Activated T-cell treated with anti-CD3 and anti-CD28 coated beads, Interleukin-2, amount 50 U/mL, for 4 hours (primary cell): ENCODE results near the gene SUSD2. TPM values are rescaled to one million over a fixed set of nuclear protein-coding genes. Genes with fewer than 3 reads are reported as not detected.

Experiments used
- ATAC-seq, 2 donors: fragments of 200-7000 bp; cut with Tn5 transposase; one replicate each; pipeline ENCODE4 v1.10.0; 2021
- DNase-seq: peaks from one replicate; pipeline ENCODE4 v3.0.0-alpha.2; 2020
- H3K27me3 Mint-ChIP-seq: one replicate; pipeline ENCODE4 v1.8.0; 2021; ENCODE audit warnings: low read depth, mixed read lengths
- H3K36me3 Mint-ChIP-seq: one replicate; pipeline ENCODE4 v1.8.0; 2022; ENCODE audit warnings: mixed read lengths; ENCODE audit not compliant: insufficient read depth
- H3K4me1 Mint-ChIP-seq: one replicate; pipeline ENCODE4 v1.8.0; 2021; ENCODE audit warnings: low read depth, mixed read lengths
- H3K4me3 Mint-ChIP-seq: one replicate; pipeline ENCODE4 v1.8.0; 2021; ENCODE audit warnings: mild to moderate bottlenecking, moderate library complexity, mixed read lengths
- H3K9me3 Mint-ChIP-seq: one replicate; pipeline ENCODE4 v1.8.0; 2021; ENCODE audit warnings: mixed read lengths
- total RNA-seq, 3 donors: library from RNA; stranded (reverse); gene quantifications; one replicate each; pipeline ENCODE4 v1.2.1, GENCODE V29; 2021

SUSD2 gene
- total RNA-seq, 3 donors from 2014 or later: 1.2 to 1.7 (median 1.6) TPM

DNA sequence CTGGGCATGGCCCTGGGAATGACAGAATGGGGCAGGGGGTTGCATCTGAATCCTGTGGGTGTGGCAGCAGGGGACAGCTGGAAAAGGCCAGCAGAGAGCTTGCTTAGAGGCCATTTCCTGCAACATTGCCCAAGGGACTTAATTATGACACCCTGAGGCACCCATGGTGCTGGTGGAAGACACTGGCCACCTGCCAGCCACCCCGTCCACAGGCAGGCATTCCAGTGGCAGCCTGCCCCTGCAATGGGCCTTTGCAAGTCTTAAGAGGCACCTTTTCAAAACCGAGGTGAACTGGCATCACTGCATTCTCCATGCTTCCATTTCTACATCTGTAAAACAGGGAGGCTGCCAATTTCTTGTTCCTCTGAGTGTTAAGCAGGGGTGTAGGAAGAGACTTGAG is 21.6 kb upstream of the SUSD2 start:
- ATAC-seq (no peak), DNase-seq (no peak)
- peaks cover 54% of the 10 kb centered on the region for H3K4me1 Mint-ChIP-seq
- no peak overlapping the region for H3K4me3 Mint-ChIP-seq
- no peaks in the 10 kb centered on the region for H3K9me3 Mint-ChIP-seq
- no peaks in the 10 kb centered on the region for H3K27me3 Mint-ChIP-seq
- peaks cover 4% of the 10 kb centered on the region for H3K36me3 Mint-ChIP-seq

DNA sequence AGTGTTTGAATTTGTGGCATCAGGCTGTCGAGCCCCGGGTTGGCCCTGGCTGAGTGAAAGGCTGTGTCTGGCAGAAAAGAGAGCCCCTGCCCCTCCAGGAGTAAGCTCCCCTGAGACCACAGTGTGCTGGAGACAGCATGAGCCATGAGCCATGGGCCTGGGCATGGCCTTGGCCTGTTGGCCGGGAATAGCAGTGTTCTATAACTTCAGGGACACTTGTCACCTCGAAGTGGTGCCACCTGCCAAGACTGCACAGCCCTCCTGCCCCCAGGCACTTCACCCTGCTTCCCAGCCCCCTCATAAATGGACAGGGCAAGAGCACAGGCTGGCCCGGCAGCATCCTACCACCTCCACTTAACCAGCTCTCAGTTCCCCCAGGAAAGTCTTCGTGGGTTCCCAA is 20.7 kb upstream of the SUSD2 start:
- ATAC-seq: no peak
- Mint-ChIP-seq H3K27me3 (no peaks in the 10 kb centered on the region), H3K36me3 (peaks cover 6% of the 10 kb centered on the region), H3K4me1 (peaks cover 45% of the 10 kb centered on the region), H3K4me3 (no peak overlapping the region), H3K9me3 (no peaks in the 10 kb centered on the region)
- DNase-seq: no peak

DNA sequence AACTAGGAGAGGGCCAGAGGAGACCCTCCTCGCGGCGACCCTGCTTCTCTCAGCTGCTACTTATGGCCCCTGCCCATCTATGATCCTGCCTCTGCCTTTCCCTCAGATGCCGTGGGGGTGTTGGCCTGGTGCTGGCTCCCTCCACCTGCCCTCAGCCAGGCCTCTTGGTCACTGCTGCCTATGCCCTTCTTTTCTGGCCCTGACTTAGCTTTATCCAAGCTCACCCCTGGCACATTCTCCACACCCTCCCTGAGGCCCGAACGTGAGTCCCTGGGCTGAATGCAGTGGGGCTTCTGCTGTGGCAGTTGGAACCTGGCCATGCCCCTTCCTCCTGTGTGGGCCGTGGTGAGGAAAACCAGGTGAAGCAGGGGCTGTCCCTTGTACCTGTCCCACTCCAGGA is 19.8 kb upstream of the SUSD2 start:
- peaks cover 8% of the 10 kb centered on the region for H3K36me3 Mint-ChIP-seq
- DNase-seq (no peak), ATAC-seq (no peak)
- H3K9me3 Mint-ChIP-seq: no peaks in the 10 kb centered on the region
- peaks cover 42% of the 10 kb centered on the region for H3K4me1 Mint-ChIP-seq
- H3K4me3 Mint-ChIP-seq: no peak overlapping the region
- no peaks in the 10 kb centered on the region for H3K27me3 Mint-ChIP-seq

DNA sequence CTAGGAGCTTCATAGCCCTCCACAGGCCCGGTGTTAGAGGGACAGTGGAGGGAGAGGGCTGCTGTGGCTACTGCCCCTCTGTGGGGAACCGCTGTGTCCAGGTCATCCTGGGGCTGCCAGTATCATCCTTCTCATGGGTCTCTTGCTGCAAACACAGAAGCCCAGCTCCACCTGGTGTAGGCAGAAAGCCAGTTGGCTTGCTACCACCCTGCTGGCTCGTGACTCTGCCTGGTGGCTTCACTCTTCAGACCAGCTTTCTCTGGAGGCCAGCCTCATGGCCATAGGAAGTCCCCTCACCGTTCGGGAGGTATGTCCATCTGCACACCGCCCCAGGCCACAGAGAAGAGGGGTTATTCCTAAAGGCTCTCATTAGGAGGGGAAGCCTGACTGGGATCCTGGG is 19.4 kb upstream of the SUSD2 start:
- Mint-ChIP-seq H3K27me3 (no peaks in the 10 kb centered on the region), H3K36me3 (peaks cover 9% of the 10 kb centered on the region)
- ATAC-seq: no peak

DNA sequence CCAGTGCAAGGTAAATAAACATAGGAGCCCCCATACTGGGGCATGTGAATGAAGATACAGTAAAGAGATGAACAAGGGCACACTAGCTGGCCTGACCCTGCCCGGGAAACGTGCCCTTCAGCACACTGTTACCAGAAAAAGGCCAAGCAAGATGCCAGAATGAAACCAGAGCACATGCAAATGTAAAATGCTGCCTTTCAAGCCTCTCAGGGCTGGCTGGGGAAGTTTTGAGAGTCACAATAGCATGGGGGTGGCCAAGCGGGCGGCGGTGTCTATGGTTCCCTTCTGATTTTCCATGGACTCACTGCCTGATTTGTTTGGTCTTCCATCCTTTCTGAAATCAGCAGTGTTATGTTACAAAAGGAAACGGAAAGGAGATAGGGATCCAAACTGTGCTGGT is 18.9 kb upstream of the SUSD2 start:
- H3K4me1 Mint-ChIP-seq: peaks cover 32% of the 10 kb centered on the region

More for the DNA sequence above, 19.4 kb upstream of the SUSD2 start:
- Mint-ChIP-seq H3K9me3 (no peaks in the 10 kb centered on the region), H3K4me3 (no peak overlapping the region), H3K4me1 (peaks cover 38% of the 10 kb centered on the region)
- DNase-seq: no peak

DNA sequence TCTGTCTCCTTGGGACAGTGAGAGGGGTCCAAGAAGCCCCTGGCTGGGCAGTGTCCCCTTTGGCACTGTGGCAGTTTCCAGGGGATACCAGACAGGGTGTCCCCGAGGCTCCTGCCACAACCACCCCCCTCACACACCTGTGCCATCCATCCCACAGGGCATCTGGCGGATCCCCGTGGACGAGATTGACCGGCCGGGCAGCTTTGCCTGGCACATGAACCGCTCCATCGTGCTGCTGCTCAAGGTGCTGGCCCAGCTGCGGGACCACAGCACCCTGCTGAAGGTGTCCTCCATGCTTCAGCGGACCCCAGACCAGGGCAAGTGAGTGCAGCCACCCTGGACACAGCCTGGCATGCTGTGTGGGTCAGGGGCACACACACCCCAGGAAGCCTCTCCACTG is 17.0 kb upstream of the SUSD2 start:
- Mint-ChIP-seq H3K27me3 (no peaks in the 10 kb centered on the region), H3K4me3 (no peak overlapping the region), H3K4me1 (peaks cover 16% of the 10 kb centered on the region), H3K36me3 (peaks cover 18% of the 10 kb centered on the region), H3K9me3 (no peaks in the 10 kb centered on the region)
- ATAC-seq (no peak), DNase-seq (no peak)

More for the DNA sequence above, 18.9 kb upstream of the SUSD2 start:
- Mint-ChIP-seq H3K9me3 (no peaks in the 10 kb centered on the region), H3K27me3 (no peaks in the 10 kb centered on the region), H3K4me3 (no peak overlapping the region), H3K36me3 (peaks cover 13% of the 10 kb centered on the region)
- ATAC-seq: no peak
- DNase-seq: no peak

DNA sequence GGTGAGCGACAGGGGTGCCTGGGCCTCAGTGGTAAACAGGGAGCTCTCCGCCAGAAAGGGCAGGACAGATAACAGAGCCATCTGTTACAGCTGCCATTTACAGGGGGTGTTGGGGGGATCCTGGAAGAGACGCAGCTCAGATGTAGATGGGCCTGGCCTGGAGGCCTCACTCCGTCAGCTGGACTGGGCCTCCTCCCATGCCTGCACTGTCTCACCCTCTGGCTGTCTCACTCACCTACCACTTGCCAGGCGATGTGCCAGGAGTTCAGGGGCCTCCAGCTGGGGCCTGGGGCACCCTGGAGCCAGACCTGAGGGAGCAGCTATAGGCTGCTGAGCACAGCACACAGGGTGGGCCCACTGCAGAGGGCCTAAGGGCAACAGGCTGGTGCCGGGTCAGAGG is 16.3 kb upstream of the SUSD2 start:
- ATAC-seq: no peak
- DNase-seq: no peak
- Mint-ChIP-seq H3K27me3 (no peaks in the 10 kb centered on the region), H3K4me3 (no peak overlapping the region), H3K9me3 (no peaks in the 10 kb centered on the region), H3K4me1 (peaks cover 10% of the 10 kb centered on the region), H3K36me3 (peaks cover 18% of the 10 kb centered on the region)

DNA sequence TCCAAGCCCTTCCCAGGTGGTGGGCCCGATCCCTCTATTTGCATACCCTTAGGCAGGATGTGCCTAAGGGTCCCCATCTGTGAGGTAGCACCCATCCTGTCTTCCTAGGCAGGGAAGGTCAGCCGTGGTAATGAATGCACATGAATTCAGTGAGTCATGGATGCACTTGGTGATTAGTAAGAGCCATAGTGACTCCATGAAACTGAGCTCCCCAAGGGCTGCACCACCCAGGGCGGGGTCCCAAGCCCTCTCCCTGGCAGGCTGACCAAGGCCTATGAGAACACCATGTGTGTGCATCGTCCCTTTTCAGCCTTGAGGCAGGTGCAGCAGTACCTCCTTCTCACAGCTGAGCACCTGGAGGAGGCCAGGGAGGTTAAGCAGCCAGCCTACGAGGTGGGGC is 15.6 kb upstream of the SUSD2 start:
- Mint-ChIP-seq H3K27me3 (no peaks in the 10 kb centered on the region), H3K4me3 (no peak overlapping the region), H3K36me3 (peaks cover 18% of the 10 kb centered on the region), H3K9me3 (no peaks in the 10 kb centered on the region), H3K4me1 (peaks cover 9% of the 10 kb centered on the region)
- ATAC-seq: peak in 1 of 2 donors; percentile 25
- no peak for DNase-seq

DNA sequence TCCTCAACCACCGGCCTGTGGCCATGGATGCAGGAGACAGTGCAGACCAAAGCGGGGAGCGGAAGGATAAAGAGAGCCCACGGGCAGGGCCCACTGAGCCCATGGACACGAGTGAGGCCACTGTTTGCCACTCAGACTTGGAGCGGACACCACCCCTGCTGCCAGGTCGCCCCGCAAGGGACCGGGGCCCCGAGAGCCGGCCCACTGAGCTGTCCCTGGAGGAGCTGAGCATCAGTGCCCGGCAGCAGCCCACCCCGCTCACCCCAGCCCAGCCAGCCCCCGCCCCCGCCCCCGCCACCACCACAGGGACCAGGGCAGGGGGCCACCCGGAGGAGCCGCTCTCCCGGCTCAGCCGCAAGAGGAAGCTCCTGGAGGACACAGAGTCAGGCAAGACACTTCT is 14.5 kb upstream of the SUSD2 start:
- no peak for ATAC-seq
- no peaks in the 10 kb centered on the region for H3K9me3 Mint-ChIP-seq
- DNase-seq: no peak
- peaks cover 5% of the 10 kb centered on the region for H3K4me1 Mint-ChIP-seq
- H3K27me3 Mint-ChIP-seq: no peaks in the 10 kb centered on the region
- H3K36me3 Mint-ChIP-seq: peaks cover 21% of the 10 kb centered on the region
- no peak overlapping the region for H3K4me3 Mint-ChIP-seq

DNA sequence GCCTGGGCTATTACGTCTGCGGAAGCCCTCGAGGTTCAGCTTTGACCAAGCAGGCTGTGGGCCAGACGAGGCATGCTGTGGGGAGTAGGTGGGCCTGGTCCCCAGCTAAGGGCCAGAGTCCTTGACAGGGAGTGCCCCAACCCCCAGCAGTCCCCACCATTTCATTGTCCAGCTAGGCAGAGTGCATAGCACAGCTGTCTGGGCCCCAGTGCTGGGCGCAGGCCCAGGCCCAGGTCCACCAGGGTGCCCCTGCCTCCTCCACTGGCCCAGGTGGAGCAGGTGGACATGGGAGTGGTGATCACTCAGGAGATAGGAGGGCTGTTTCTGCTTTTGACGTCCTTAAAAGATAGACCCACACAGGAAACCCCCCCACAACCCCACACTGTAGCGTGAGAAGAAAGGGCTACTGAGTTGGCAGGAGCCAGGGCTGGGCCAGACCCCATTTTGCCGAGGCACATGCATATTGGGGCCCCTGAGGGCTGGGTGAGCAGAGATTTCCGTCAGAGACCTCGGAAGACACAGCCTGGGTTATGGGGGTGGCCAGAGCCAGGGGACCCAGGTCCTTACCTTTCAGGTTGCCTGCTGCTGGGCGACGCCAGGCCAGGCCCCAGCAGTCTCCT is 11.7 kb upstream of the SUSD2 start:
- Mint-ChIP-seq H3K4me1 (peaks cover 1% of the 10 kb centered on the region), H3K27me3 (no peaks in the 10 kb centered on the region), H3K9me3 (no peaks in the 10 kb centered on the region), H3K36me3 (peaks cover 23% of the 10 kb centered on the region), H3K4me3 (no peak overlapping the region)
- ATAC-seq (peak in 1 of 2 donors; percentile 25), DNase-seq (no peak)

DNA sequence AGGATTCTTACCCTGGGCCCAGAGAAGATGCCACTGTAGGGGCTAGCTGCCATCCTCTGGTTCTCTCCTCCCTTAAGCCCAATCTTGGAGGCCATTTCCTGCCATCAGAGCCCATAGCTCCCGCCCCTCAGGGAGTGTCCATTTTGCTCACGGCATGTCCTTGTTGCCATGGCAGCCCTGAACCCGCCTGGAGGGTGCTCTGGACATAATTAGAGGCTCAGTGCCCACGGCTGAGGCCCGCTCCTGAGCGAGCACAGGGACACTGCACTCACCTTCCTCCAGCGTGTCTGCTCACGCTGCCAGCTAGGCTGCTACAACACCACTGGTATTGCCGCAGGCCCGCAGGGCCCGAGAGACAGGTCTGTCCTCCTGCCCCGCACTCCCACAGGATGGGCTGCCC is 11.1 kb upstream of the SUSD2 start:
- ATAC-seq (no peak), DNase-seq (no peak)
- peaks cover 1% of the 10 kb centered on the region for H3K4me1 Mint-ChIP-seq
- peaks cover 22% of the 10 kb centered on the region for H3K36me3 Mint-ChIP-seq
- no peaks in the 10 kb centered on the region for H3K9me3 Mint-ChIP-seq
- no peak overlapping the region for H3K4me3 Mint-ChIP-seq
- H3K27me3 Mint-ChIP-seq: no peaks in the 10 kb centered on the region

DNA sequence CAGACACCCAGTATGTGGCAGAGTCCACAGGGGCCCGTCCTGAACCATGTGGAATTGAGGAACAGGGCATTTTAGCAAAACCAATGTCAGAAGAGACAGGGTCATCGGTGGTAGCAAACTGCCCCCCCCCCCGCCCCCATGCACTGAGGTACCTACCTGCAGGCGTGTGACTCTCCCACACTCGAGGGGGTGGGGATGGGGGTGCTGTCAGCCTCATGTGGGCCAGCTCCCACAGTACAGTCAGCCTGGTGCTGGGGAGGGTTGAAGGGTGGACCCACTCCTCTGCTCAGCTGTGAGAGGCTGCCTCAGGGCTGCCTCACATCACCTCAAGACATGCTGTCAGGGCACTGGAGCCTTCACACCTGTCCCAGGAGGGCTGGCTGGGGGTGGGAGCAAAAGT is 10.7 kb upstream of the SUSD2 start:
- ATAC-seq (no peak), DNase-seq (no peak)
- peaks cover 1% of the 10 kb centered on the region for H3K4me1 Mint-ChIP-seq
- no peaks in the 10 kb centered on the region for H3K9me3 Mint-ChIP-seq
- H3K27me3 Mint-ChIP-seq: no peaks in the 10 kb centered on the region
- no peak overlapping the region for H3K4me3 Mint-ChIP-seq
- H3K36me3 Mint-ChIP-seq: peaks cover 20% of the 10 kb centered on the region

DNA sequence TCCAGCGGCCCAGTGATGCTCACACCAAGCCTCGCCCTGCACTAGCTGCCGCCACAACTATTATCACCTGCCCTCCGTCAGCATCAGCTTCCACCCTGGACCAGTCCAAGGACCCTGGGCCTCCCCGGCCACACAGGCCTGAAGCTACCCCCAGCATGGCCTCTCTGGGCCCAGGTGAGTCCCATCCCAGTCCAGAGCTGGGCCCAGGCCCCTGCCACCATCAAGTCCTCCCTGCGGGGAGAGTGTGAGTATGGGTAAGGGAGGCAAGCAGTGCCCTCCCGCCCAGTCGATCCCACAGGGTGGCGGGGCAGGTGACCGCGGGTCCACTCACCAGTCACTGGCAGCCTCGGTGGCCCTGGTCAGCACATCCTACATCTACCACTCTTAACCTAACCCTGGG is 9.5 kb upstream of the SUSD2 start:
- ATAC-seq (no peak), DNase-seq (no peak)
- peaks cover 1% of the 10 kb centered on the region for H3K4me1 Mint-ChIP-seq
- no peak overlapping the region for H3K4me3 Mint-ChIP-seq
- H3K36me3 Mint-ChIP-seq: peaks cover 17% of the 10 kb centered on the region
- H3K27me3 Mint-ChIP-seq: no peaks in the 10 kb centered on the region
- no peaks in the 10 kb centered on the region for H3K9me3 Mint-ChIP-seq

DNA sequence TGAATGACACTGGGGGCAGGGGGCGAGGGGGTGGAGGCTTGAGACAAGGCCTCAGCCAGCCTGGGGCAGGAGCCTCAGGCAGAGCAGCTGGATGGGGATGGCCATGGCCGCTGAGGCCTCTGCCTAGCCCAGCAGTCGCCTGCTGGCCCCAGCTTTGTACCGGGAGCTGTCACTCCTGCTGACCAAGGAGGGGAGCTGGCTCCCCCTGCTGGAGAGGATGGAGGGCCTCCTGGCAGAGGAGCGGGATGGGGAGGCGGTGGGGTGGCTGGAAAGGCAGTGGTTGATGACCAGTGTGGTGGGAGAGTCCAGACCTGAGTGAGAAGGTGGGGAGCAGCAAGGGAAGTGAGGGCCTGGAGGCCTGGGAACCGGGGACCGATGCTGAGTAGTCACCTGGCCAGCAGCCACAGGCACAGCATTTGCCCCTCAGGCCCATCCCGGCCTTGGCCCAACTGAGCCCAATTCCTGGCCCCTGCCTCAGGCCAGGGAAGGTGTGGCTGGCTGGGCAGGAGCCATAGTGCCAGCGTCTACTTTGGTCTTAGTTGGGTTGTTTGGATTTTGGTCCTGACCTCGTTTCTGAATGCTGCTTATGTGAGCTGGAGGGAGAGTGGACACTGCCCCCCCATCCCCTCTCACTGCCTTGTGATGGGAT is 6.0 kb upstream of the SUSD2 start:
- DNase-seq (peak; percentile 68), ATAC-seq (peak; percentile 51 to 62)
- no peaks in the 10 kb centered on the region for H3K4me1 Mint-ChIP-seq
- H3K9me3 Mint-ChIP-seq: no peaks in the 10 kb centered on the region
- no peaks in the 10 kb centered on the region for H3K27me3 Mint-ChIP-seq
- no peak overlapping the region for H3K4me3 Mint-ChIP-seq
- H3K36me3 Mint-ChIP-seq: peaks cover 9% of the 10 kb centered on the region

DNA sequence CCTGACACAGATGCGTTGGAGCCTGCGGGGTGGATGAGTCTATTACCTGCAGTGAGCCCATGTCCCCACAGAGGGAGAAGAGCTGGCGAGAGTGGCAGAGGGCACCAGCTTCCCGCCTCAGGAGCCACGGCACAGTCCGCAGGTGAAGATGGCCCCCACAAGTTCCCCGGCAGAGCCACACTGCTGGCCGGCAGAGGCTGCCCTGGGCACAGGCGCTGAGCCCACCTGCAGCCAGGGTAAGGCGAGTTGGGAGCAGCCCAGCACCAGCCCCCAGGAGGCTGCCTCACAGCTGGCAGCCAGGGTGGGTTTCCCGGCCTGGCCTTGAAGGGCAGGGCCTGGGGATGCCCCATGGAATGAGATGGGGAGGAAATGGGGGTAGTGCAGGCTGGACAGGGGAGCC is 5.2 kb upstream of the SUSD2 start:
- ATAC-seq (no peak), DNase-seq (no peak)
- Mint-ChIP-seq H3K27me3 (no peaks in the 10 kb centered on the region), H3K4me3 (no peak overlapping the region), H3K36me3 (peaks cover 9% of the 10 kb centered on the region), H3K9me3 (no peaks in the 10 kb centered on the region), H3K4me1 (no peaks in the 10 kb centered on the region)
